SH-SY5Y (cell line): ENCODE measurements around the gene PDK2.

Experiments
- GATA2 ChIP-seq: IDR thresholded peaks from 2 replicates; pipeline ENCODE4 v1.6.1; 2011; ENCODE audit warnings: mild to moderate bottlenecking, low read depth, low read length
- GATA3 ChIP-seq: IDR thresholded peaks from 2 replicates; pipeline ENCODE4 v1.6.1; 2011; ENCODE audit warnings: low read depth, mild to moderate bottlenecking, low read length, moderate library complexity

GRCh38 chr17:50062293-50063243 is 32.6 kb upstream of the PDK2 start:
- TF ChIP-seq GATA2 = no peak
- TF ChIP-seq GATA3 = no peak
